ENCODE data around the gene FILIP1L. TPM values are rescaled to one million over a fixed set of nuclear protein-coding genes. Genes with fewer than 3 reads are reported as not detected.

FILIP1L gene
- total RNA-seq, 4 donors from 2014 or later = 31.3 to 64.0 (median 46.5) TPM

DNA sequence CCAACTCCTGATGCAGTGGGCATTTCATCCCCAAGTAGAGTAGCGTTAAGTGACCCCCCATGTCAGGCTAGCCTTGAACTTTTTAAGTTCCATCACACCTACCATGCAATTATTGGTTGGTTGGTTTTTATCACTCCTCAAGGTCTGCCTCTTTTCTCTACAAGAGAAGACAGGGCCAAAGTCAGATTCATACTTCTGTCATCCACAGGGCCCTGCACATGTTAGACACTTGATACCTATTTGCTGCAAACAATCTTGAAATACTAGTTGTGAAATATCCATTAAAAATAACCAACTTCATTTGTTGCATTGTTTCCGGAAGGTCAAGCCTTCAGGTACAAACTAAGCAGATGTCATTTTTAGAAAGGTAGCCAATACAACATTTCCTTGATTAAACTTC, 295.5 kb downstream of the FILIP1L start:
- TF ChIP-seq, protein P1, sequence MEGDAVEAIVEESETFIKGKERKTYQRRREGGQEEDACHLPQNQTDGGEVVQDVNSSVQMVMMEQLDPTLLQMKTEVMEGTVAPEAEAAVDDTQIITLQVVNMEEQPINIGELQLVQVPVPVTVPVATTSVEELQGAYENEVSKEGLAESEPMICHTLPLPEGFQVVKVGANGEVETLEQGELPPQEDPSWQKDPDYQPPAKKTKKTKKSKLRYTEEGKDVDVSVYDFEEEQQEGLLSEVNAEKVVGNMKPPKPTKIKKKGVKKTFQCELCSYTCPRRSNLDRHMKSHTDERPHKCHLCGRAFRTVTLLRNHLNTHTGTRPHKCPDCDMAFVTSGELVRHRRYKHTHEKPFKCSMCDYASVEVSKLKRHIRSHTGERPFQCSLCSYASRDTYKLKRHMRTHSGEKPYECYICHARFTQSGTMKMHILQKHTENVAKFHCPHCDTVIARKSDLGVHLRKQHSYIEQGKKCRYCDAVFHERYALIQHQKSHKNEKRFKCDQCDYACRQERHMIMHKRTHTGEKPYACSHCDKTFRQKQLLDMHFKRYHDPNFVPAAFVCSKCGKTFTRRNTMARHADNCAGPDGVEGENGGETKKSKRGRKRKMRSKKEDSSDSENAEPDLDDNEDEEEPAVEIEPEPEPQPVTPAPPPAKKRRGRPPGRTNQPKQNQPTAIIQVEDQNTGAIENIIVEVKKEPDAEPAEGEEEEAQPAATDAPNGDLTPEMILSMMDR (IDR thresholded peaks at IDR 0.05) = no peak
- ATAC-seq (ENCODE audit: low FRiP score) = no peak
- DNase-seq (ENCODE audit: low spot score) = no peak

DNA sequence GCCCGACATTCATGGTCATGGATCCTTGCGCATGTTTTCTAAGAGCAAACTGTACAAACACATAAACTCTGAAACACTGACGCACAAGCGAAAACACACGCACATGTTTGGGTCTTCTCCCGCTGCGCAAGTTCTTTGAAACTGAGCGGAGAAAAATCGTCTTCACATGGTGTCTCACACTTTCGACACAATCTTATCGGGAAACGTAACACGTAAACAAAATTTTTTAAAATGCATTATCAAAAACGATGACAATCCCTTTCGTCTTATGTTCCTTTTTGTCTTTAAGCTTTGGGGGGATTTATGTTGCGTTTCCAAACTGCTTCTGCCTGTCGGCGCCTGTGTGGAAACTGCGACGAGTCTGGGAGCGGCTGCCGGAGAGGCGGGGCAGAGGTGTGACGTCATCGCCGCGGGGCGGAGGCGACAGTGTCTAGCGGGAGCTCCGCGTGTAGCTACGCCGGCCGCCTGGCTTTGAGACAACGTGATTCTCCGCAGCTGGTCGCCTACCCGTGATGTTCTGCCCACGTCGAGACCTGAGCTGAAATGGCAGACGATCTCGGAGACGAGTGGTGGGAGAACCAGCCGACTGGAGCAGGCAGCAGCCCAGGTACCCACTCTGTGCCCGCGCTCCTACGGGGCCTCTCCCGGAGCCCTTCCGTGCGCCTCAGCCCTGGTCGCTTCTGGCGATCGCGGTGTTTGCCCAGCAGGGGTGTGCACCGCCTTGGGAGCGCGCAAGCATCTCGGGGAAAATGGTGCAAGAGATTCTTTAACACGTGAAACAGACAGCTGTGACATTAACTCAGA, 296.7 kb downstream of the FILIP1L start, which contains the start of gene CMSS1:
Gene CMSS1, plus strand, starts transcription at position 426 of the 804 bp plus-strand sequence.
- peak; percentile 78 for DNase-seq (ENCODE audit: low spot score)
- TF ChIP-seq, protein P1 (IDR thresholded peaks at IDR 0.05) = no peak
- peak; percentile 97 for ATAC-seq (ENCODE audit: low FRiP score)

DNA sequence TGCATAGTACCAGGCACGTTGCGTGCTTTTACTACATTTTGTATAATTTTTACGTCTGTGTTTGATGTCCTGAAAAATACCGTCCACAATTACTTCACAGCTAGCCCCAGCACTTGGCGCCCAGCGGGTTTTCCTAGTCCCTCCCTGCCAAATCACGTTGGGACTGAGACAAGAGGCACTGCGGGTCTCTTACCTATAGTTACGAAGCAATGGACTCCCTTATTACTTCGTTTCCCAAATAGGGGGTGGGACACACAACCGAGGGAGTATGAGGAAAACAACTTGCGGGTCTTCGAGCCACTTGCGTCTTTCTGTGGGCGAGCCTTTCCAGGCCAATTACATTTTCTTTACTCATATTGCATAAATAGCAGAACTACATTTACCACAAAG, 297.3 kb downstream of the FILIP1L start:
- DNase-seq (ENCODE audit: low spot score) = no peak
- TF ChIP-seq, protein P1 (IDR thresholded peaks at IDR 0.05) = no peak
- ATAC-seq (ENCODE audit: low FRiP score) = no peak

DNA sequence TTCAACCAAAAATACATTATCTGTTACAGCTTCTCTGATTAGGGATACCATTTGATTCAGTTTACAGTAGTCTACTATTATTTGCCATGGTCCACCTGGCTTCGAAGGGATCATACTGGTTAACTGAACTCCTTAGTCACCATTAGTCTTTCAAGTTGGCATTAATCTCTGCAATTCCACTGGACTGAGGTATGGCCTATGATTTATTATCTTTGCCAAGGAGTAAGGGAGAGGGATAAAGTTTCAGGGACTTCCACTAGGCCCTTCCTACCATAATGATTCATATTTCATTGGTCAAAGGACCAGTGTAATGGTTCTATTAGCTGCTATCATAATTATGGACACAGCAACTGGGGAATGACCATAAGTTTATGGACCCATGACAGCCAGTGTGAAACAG, 303.9 kb downstream of the FILIP1L start:
- ATAC-seq (ENCODE audit: low FRiP score) = no peak
- TF ChIP-seq, protein P1 (IDR thresholded peaks at IDR 0.05) = no peak
- DNase-seq (ENCODE audit: low spot score) = no peak

DNA sequence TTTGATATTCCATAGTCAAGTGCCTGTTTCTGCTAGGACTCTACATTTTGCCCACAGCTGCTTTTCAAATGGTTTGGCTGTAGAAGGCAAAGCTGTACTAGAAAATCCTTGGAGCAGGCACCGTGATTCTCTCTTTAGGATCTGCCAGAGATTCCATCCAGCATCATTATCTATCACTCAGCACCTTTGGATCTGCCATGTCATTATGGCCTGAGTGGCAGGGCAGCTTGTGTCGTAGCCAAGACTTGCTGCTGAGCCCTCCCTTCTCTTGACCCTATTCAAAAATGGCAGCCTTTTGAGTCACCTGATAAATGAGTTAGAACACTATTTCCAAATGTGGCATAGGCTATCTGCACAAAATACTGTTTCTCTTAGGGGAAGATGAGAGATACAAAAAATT, 304.7 kb downstream of the FILIP1L start:
- TF ChIP-seq, protein P1 (IDR thresholded peaks at IDR 0.05) = no peak
- no peak for ATAC-seq (ENCODE audit: low FRiP score)
- DNase-seq (ENCODE audit: low spot score) = no peak

DNA sequence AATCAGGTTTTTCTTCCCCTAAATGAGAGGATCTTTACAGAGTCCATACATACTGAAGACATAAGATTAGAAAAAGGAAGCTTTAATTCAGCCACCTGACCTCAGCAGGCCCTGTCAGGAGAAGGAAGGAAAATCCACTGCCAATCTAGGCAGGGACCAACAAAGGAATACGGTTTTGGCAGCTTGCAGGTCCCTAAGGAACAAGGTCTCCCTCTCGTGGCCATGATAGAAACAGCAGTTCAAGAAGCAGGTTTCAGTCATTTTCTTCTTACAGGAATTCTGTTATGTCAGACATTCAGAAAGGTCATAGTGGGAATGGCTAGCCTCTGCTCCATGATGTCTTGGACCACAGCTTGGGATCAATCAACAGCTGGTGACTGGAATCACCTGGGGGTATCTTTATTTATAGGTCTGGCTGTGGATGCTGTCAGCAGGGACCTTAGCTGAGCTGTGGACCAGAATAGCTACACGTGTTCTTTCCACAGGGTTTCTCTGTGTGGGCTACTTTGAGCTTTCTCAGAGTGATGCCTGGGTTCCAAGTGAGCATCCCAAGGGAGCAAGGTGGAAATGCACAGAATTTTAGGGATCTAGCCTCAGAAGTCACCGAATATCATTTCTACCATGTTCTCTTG, 306.0 kb downstream of the FILIP1L start:
- no peak for DNase-seq (ENCODE audit: low spot score)

More for the DNA sequence above, 306.0 kb downstream of the FILIP1L start:
- ATAC-seq (ENCODE audit: low FRiP score) = peak; percentile 64
- TF ChIP-seq, protein P1 (IDR thresholded peaks at IDR 0.05) = peak in 1 of 3 donors; percentile 40

Measured in omental fat pad (tissue), 4 donors.